ENCODE measurements around the gene DLD.
"Not testable (repeated sequence)": the region's sequence is repeated elsewhere in the genome, so short reads cannot be mapped to it uniquely, and the experiment has no call there.

Gene DLD

DNA sequence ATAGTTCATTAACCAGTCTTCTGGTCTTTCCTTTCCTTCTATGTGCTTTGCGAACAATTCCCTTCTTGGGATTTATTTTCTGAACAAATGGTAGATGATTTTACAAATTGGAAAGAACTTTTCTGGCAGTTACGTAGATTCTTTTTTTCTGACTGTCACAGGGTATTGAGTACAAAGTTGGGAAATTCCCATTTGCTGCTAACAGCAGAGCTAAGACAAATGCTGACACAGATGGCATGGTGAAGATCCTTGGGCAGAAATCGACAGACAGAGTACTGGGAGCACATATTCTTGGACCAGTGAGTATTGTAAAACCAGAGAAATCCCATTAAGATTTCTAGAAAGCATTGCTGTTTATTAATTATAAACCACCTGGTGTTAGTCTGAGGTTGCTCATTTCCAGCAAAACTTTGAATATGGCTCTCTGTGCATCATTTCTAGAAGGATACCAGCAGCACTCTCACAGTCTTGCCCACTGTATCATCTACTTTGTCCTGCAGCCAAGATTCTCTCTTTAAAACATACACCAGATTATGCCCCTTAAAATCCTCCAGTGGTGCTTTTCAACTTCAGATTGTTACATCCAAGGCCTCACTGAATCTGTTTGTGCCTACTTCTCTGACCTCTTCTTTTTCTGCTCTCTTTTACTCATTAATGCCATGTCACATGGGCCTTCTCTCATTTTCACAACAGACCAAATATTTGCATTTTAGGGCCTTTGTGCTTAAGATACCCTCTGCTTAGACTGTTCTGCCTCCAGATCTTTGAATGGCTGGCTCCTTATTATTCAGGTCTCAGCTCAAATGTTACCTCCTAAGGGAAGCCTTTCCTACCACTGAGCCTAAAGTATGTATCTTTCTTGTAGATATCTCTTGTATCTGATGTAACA, 27.0 kb downstream of the DLD start:
- DNase-seq: no peak

DNA sequence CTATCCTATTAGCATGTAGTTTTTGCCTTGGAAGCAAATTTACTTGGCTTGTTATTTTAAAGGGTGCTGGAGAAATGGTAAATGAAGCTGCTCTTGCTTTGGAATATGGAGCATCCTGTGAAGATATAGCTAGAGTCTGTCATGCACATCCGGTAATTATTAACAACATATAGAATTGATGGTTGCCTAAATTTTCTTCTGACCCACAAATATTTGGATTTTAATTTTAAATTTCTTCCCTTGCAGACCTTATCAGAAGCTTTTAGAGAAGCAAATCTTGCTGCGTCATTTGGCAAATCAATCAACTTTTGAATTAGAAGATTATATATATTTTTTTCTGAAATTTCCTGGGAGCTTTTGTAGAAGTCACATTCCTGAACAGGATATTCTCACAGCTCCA, 28.0 kb downstream of the DLD start:
- no peak for DNase-seq

DNA sequence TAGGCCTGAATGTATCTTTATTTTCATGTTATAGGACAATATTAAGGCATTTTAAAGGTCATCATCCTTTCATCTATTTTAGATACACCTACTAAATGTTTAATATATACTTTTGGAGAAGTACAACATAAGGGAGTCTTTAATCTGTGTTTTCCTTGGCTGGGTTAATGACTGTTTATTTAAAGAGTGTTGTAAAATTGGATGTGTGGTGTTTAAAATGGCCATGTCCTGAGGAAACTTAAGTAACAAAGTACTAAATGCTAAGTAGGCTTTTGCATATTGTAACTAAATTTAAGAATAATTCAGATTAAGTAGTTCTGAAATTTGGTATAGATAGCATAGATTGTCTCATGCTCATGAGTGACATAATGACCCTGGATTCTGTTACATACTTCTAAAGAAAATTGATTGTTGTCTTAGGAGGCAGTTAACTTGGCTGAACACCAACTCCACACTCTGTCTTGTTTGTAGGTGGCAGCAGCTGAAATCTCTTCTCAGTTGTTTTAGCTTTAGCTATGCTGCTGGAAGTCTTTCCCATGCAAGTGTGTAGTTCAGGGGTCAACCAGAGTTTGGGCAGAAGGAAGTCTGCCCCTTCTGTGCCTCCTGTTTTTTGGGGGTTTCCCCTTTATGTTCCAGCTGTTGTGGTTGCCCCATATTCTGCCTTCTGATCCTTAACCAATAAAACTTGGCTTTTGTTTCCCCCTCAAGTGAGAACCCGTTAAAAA, 29.2 kb downstream of the DLD start:
- no peak for DNase-seq

DNA sequence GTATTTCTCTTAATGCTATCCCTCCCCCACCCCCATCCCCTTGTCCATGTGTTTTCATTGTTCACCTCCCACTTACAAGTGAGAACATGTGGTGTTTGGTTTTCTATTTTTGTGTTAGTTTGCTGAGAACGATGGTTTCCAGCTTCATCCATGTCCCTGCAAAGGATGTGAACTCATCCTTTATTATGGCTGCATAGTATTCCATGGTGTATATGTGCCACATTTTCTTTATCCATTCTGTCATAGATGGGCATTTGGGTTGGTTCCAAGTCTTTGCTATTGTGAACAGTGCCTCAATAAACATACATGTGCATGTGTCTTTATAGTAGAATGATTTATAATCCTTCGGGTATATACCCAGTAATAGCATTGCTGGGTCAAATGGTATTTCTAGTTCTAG, 30.8 kb downstream of the DLD start:
- DNase-seq: not testable (repeated sequence)

DNA sequence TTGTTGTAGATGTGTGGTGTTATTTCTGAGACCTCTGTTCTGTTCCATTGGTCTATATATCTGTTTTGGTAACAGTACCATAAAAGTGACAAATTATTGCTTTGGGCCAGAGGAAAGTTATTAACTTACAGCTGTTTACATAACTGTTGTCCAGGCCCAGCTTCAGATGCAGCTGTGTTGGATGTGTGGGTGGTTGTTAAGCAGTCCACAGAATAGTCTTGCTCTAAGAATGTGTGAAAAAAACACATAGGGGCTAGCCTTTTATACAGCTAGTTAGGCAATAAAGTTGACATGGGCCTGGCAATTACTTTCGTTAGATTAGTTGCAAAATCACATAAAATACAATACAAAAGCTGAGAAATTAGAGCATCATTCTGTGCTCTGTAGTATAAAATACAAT, 31.9 kb downstream of the DLD start:
- DNase-seq: no peak

DNA sequence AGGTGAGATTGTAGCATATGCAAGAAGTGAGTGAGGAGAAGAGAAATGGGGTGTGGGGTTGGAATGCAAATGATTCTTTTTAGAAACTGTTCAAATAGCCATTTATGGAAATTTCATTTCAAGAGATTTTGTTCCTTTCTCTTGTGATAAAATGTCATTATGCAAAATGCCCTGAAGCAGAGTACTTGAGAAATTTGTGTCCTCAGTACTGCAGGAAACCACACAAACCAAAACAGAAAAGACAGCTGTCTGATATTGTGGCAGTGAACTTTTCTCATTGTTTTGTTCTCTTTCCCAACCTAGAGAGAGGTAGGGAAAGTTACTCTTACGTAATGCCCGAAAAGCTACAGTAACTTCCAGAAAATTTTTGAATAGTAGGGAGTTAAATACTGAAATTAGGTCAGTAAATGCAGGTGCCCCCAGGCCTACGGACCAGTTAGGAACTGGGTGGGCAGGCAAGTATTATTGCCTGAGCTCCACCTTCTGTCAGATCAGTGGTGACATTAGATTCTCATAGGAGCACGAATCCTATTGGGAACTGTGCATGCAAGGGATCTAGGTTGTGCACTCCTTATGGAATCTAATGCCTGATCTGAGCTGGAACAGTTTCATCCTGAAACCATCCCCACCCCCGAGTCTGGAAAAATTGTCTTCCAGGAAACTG, 34.0 kb downstream of the DLD start:
- DNase-seq: no peak

DNA sequence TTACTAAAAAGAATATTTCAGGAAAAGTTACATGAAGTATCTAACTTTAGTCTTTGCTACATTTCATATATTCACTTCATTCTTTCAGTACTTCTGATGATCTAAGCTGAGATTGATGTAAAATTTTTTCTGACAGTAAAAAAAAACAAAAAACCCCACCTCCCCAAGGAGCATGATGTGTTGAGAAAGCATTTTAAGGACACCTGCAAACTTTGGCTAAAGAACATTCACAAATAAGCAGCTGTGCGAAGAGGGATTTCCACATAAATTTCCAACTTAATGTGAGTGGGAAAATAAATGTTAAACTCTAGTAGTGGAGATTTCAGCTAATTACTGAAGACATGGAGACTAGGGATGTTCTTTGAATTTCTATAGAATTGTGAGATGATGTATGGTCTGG, 35.5 kb downstream of the DLD start:
- no peak for DNase-seq

DNA sequence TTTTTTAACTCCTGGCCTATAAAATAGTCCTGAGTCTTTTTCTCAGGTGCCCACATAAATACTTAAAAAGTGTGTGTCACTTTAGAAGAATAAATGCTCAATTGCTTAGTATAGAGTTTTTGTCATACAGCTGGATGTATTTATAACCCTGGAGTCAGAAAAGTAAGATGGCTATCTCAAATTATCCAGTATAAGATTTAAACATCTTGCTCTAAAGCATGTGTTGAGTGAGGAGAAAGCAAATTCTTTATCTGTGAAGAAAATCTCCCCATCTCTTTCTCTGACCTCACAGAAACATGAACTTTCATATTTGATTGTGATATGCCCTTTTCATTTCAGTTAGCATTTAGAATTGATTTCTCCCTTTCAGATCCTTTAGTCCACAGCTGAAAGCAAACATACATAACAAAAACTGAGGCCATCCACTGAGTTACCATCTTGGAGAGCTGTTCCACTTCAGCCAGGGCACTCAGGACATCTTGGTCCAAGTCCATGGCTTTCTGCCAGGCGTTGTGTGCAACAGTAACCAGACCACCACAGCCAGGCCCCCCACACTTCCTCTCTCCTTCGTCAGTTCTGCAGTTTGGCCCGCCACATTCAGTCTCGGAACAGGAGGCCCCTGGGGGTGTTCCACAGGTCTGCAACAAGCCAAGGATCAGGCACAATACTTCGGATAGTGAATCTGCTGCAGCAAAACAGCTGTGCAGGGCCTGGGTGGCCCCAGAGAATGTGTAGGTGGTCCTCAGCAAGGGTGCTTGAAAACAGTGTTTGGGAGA, 40.9 kb downstream of the DLD start:
- no peak for DNase-seq

DNA sequence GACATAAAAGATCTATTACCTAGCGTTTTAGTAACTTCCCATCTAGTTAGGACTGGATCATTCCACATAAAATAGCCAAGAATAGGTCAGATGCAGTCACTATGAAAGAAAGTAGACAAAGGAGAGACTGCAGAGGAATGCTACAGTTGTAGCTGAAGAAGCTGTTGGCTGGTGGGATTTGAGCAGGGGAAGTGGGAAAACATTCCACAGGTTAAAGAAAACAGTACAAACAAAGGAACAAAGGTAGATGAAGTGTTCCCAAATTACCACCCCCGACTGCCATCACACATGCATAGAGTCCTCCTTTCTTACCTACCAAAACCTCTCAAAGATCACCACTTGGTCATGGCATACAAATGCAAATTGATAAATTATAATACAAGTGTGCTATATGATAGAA, 41.8 kb downstream of the DLD start:
- no peak for DNase-seq

DNA sequence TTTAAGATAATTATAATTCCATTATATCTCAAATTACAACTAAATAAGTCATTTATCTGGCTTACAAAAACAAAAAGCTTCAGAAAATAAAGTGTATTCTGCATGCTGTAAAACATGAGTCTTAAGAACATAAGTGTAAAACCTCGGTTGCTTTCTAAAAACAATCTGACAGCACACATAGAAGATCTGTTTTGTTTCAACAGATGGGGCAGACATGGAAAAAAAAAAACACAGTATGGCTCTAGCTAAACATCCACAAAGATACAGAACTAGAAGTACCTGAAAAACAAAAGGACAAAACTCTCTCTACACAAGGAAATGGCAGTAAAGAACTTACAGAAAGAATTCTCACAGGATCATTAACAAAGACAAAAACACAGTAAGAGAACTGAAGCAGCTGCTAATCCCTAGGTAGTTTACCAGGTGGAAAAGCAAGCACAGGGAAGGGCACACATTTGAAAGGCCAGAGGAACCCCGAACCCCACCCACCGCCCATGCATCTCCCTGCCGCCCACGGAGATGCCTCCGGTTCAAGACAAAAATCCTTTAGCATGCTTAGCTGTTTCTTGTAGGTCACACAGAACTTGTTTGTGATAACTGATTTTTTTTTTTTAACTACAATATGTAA, 42.5 kb downstream of the DLD start:
- DNase-seq: no peak

DNA sequence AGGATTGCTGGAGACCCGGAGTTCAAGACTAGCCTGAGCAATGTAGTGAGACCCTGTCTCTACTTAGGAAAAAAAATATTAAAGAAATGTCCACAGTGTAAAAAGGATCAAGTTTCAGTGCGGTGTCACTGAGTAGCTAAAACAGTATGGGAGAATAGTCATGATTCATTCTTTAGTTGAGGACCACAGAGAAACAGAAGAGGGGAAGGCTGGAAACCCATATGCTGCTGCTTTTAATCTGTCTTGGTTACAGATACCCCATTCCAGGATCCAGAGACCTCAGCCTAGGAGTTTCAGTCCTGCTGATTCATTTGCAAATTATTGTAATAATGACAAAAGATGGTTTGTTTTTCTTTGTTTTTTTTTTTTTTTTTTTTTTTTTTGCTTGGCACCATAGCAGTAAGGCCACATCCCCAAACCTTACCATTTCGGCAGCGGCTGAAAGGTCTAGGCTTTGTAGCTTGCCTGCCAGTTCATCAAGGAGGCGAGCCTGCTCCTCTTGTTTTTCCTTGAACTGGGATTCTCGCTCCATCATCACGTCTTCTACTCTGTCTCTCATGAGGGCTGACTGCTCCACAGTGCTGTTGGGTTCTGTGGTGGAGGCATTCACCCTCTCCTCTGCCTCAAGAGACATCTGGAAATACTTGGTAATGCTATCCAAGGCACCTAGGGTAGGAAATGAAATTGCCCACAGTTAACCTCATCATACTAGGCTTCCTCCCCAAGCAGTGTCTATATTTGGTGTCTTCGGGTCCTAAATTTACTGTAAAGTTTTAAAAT, 44.2 kb downstream of the DLD start:
- DNase-seq: no peak

DNA sequence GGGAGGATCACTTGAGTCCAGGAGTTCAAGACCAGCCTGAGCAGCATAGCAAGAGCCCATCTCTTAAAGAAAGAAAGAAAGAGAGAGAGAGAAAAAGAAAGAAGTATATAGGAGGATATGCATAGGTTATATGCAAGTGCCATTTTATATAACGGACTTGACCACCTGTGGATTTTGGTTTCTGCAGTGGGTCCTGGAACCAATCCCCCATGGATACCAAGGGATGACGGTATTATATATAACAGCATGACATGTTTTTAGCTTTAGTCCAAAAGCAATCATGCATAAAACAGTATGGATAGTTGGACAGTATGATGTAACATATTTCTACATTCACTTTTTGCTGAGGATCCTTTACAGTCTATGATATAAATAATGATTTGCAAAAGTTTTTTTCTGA, 45.3 kb downstream of the DLD start:
- no peak for DNase-seq

DNA sequence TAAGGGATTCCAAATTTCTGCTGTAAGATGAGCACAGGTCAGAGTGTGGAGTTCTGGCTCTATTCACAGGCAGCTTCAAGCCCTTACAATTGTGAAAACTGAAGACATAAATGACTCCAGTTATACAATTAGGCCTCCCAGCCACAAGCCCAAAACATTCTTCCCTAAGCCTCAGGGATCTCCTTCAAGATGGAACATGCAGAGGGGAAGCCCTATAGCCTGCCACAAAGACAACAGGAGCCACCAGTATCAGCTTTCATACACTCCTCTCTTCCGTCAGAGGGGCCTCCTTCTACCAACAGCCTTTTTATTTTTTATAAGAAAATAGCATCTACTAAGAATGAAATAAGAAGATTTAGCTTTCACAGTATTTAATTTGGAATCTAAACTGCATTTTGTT, 46.5 kb downstream of the DLD start:
- DNase-seq: no peak

DNA sequence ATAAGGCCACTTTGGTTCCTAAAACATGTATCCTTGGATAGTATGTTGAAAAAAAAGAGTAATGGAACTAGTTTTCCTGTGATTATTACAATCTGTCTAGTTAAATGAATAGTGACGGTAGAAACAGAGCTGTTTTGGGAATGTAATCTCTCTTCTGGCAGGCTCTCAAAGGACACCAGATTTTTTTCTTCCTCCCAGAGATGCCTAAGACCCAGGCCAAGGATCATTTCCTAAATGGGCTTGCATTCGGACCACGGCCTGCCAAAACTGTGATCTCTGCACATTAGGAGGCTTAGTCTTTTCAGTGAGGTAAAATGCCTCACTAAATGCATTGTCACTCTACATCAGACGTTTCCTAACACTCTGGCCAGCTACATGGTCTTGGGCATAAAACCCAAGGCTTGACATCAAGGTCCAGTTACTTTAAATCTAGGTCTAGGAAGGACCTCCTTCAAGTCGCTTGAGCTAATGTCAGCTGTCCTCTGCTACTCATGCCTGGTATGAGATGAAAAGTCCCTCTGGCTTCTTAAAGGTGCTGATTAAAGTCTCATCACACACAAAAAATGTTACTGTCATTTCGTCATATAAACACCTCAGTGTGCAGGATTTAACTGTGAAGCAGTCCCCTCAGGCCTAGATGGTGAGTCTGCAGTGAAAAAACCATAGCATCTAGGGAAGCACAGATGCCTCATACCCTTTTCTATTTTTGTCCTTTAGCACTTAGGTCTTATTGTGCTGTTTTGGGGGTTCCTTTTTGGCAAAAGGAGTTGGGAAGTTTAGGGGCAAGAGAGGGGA, 47.7 kb downstream of the DLD start:
- no peak for DNase-seq

DNA sequence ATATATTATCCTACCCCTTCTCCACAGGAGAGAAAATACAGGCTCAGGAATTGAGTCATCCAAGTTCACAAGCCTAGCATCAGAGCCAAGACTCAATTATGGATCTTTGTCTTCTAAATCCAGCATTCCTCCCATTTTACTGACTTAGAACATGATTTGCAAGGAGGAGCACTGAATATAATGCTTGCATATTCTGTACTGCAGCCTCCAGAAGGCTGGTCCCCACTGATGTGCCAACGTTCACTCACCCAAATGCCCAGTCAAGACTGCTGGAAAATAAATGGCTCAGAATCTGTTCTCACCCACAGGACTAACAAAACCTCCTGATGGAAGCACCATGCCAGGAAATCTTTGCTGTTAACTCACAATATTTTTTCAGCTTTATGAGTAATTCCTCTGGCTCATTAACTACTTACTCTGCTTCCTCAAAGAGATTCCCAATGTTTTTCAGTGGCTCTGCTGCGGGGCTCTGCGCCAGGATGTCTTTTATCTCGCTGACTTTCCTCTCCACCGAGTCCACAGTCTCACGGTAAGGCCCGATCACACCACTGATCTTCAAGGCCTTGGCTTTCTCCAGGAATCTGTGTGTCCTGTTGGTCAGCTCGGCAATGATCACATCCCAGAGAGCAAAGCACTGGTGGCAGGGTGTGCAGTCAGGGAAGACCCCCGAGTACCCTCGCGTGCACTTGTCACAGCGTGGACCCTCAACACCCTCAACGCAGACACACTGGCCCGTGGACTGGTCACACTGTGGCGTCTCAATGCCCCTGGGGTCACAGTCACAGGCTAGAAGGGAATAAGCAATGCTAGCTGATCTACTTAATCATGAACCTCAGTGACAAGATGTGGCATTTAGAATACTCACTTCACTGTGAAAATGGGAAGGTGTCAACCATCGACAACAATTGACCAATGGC, 48.8 kb downstream of the DLD start:
- no peak for DNase-seq

DNA sequence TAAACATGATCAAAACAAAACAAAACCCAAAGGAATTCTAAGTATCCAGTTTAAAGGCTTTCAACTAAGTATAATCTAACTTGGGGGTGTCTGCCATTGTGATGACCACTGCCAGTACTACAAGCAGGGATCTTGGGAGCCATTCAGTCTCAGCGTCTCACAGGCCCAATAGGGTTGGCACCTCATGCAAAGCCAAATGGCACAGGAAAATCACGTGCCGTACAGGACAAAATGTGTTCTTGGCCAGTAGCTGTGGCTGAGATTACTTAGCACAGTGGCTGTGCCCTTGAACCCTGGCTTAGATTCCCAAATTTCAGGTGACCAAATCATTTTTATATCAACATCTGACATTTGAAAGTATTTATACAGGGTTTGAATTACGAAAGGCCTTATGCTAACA, 50.0 kb downstream of the DLD start:
- DNase-seq: no peak

DNA sequence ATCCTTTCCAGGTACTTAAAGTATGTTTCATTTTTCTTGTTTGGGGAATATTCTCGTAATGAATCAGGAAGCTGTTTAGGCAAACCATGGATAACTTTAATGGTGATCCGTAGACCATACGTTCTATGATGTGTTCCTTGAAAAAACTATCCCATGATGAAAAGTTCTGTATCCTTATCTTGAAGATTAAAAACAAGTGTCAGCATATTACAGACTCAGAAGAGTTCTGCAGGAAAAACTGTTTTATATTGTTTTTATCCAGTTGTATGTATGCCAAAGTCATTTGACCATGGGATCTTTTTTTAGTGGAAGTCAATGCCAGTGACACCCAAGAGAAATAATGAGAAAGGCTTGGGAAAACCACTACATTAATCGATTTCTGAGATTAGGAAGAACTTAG, 52.0 kb downstream of the DLD start:
- no peak for DNase-seq

DNA sequence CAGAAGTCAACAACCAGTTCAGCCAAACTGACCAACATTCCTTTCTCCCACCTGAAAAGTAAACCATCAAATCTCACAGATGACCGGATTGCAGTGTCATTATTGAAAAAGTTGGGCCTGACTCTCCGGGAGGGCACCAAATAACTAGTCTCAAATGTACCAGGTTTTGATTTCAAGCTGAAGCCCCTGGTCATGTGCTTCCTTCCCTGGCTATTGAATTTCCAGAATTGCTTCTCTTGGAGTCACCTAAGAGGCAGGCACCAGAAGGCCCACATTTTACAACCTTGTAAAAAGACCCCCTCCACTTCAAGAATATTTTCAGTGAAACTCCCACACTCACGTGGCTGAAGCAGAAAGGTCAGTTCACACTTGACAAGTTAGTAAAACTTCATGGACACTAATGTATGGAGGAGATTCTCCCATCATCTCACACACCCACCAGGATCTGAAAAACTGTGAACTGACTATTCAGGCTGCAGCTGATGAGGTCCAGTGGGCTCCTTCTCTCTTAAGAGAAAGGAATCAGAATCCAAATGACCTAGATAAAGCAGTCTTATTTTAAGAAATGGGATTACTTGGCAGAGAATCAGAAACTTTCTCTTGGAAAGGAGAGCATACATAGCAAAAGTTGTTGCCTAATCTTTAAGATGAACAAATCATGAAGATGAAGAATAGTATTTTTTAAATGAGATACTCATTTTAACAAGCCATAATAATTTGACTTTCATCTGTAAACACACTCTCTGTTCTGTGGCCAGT, 53.6 kb downstream of the DLD start:
- no peak for DNase-seq

DNA sequence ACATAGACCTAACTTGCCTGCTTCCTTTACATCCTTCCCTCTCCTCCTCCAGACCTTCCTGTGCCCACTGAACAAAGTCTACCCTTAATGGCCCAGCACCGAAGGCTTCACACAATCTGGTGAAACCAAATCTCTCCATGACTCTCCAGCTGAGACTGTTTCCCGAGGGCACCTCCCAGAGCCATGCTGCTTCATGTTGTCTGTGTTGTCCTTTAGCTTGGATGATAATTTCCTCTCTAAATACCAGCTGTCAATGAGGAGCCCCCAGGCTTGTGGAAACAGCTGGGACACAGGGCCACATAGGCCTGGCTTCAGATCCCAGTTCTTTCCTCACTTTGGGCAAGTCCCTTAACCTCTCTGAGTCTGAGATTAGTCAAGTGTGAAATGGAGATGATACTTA, 54.3 kb downstream of the DLD start:
- no peak for DNase-seq

Measured in NCI-H1436 treated with DMSO at 0.1 percent for 48 hours (cell line).